ENCODE data around the gene LYG1. TPM values are rescaled to one million over a fixed set of nuclear protein-coding genes. Genes with fewer than 3 reads are reported as not detected.

The LYG1 gene
- total RNA-seq, 1 experiment from 2014 or later, result 0.31 TPM

DNA sequence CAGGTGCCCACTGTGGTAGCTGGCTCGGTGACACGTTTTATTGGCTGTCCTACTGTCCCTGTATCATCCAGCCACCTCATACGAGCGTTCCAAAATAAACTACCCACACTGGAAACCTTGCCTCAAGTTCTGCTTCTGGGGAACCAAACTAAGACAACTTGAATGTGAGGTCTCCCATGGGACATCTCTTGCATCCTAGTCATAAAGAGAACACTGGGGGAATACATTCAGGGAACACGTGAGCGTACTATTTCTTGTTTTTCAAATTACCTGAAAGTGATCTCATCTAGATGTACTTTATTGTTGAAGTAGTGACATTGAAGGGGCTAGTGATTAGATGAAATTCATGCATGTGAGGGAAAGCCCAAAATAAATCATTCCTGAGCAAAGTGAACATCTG lies 60.6 kb downstream of the LYG1 start:
- no CpG with 5 or more reads among the region's 6 CpGs for WGBS (ENCODE audit: extremely low coverage, insufficient read length, low lambda C conversion rate)
- no peak overlapping the region for H3K27ac Mint-ChIP-seq

More for the DNA sequence above, 60.6 kb downstream of the LYG1 start:
- no peaks in the 10 kb centered on the region for H4K20me1 ChIP-seq (ENCODE audit: control insufficient read depth, insufficient read depth, insufficient read length)
- H4K91ac ChIP-seq (ENCODE audit: insufficient read length, low read depth, low read length), result no peak overlapping the region
- H2BK120ac ChIP-seq (ENCODE audit: low read depth, low read length, poor library complexity, severe bottlenecking), result no peak overlapping the region
- H3K79me2 ChIP-seq (ENCODE audit: insufficient read depth, low read length), result no peaks in the 10 kb centered on the region
- H2BK5ac ChIP-seq (ENCODE audit: insufficient read length, low read length), result no peak overlapping the region
- no peaks in the 10 kb centered on the region for H3K9me3 ChIP-seq (ENCODE audit: control insufficient read depth, low read depth, low read length)
- H3K4me1 ChIP-seq (ENCODE audit: insufficient read depth, low read length), result no peaks in the 10 kb centered on the region
- H2BK15ac ChIP-seq (ENCODE audit: low read depth, low read length), result no peak overlapping the region
- H3K27me3 ChIP-seq (ENCODE audit: insufficient read depth, low read length), result no peaks in the 10 kb centered on the region
- H3K23me2 ChIP-seq (ENCODE audit: insufficient read length, low read depth, low read length, poor library complexity, severe bottlenecking), result no peaks in the 10 kb centered on the region
- no peak overlapping the region for H2AFZ ChIP-seq (ENCODE audit: low read length)
- no peak overlapping the region for H2BK20ac ChIP-seq (ENCODE audit: low read depth, low read length, poor library complexity, severe bottlenecking)
- H3K4ac ChIP-seq (ENCODE audit: low read depth, low read length), result no peak overlapping the region
- H3K27ac ChIP-seq (ENCODE audit: insufficient read length, low read depth, low read length), result no peak overlapping the region
- no peak overlapping the region for H3K56ac ChIP-seq (ENCODE audit: insufficient read length, low read depth, low read length)
- Mint-ChIP-seq H3K36me3 (ENCODE audit: insufficient read depth in 1 of 3, low read depth in 3 of 3) (no peaks in the 10 kb centered on the region), H3K27me3 (ENCODE audit: low read depth) (no peaks in the 10 kb centered on the region), H3K4me1 (no peaks in the 10 kb centered on the region), H3K9me3 (peaks cover 3% of the 10 kb centered on the region in 2 experiments; a peak in 2 of 5 replicates), H3K4me3 (no peak overlapping the region)
- no peak overlapping the region for H3K18ac ChIP-seq (ENCODE audit: insufficient read length, low read depth, low read length)
- no peak overlapping the region for H3T11ph ChIP-seq (ENCODE audit: low read length)
- no peak overlapping the region for H4K5ac ChIP-seq (ENCODE audit: insufficient read length, low read depth, low read length)
- H2BK12ac ChIP-seq (ENCODE audit: insufficient read length, low read depth, low read length), result no peak overlapping the region
- H4K8ac ChIP-seq (replicated peaks; ENCODE audit: insufficient read length, low read depth, low read length), result no peak overlapping the region
- DNase-seq, result no peak
- TF ChIP-seq, protein P1, sequence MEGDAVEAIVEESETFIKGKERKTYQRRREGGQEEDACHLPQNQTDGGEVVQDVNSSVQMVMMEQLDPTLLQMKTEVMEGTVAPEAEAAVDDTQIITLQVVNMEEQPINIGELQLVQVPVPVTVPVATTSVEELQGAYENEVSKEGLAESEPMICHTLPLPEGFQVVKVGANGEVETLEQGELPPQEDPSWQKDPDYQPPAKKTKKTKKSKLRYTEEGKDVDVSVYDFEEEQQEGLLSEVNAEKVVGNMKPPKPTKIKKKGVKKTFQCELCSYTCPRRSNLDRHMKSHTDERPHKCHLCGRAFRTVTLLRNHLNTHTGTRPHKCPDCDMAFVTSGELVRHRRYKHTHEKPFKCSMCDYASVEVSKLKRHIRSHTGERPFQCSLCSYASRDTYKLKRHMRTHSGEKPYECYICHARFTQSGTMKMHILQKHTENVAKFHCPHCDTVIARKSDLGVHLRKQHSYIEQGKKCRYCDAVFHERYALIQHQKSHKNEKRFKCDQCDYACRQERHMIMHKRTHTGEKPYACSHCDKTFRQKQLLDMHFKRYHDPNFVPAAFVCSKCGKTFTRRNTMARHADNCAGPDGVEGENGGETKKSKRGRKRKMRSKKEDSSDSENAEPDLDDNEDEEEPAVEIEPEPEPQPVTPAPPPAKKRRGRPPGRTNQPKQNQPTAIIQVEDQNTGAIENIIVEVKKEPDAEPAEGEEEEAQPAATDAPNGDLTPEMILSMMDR (conservative IDR thresholded peaks at IDR 0.05), result no peak
- no peak overlapping the region for H3K9ac ChIP-seq (ENCODE audit: extremely low read depth, insufficient read length, low read length)
- no peak overlapping the region for H2AK5ac ChIP-seq (ENCODE audit: insufficient read length, low read length)
- H3K14ac ChIP-seq (ENCODE audit: insufficient read depth, low read length), result no peak overlapping the region
- no peak overlapping the region for H3K4me2 ChIP-seq (ENCODE audit: insufficient read depth, insufficient read length, low read length)
- no peak overlapping the region for H3K23ac ChIP-seq (ENCODE audit: insufficient read length, low read depth, low read length)
- no peaks in the 10 kb centered on the region for H3K79me1 ChIP-seq (ENCODE audit: insufficient read depth, low read depth, low read length, poor library complexity, severe bottlenecking)
